ENCODE results near the gene ADCY9. TPM values are rescaled to one million over a fixed set of nuclear protein-coding genes. Genes with fewer than 3 reads are reported as not detected.

The ADCY9 gene
- total RNA-seq, 3 donors from 2014 or later = 10.9 to 14.4 (median 12.0) TPM

DNA sequence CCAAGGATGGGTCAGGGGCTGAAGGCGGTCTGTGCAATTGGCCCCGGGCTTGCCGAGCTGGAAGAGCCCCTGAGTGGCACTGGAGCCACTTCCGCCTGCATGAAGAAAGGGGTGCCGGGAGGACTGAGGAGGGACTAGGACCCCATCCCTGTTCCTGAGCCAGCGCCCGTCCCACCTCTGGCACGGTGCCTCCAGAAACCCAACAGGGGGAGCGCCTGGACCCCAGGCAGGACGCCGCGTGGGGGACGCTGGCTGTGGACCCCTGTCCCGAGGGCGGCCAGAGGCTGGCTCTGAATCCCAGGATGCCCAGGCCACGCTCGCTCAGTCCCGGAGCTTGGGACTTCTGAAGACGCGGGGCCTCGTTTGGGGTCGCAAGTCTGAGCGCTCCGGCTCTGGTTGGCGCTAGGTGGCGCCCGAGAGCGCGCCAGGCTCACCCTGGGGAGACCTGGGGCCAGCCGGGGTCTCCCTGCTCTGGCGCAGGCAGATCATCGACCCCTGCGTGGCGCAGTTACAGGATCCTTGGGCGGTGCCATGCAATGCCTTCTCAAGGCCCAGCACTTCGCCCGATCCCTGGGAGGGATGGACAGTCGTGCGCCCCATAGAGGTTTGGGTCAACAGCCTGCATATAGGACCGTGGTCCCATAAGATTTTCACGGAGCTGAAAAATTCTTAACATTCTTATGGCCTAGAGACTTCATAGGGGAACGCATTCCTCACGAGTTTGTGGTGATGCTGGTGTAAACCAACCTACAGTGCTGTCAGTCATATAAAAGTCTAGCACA is 177.2 kb downstream of the ADCY9 start:
- Histone ChIP-seq H3K36me3 (no peaks in the 10 kb centered on the region), H3K4me3 (peak overlapping the region; percentile 41 to 66 (median 58)), H3K9me3 (no peaks in the 10 kb centered on the region), H3K27me3 (no peaks in the 10 kb centered on the region), H3K27ac (no peak overlapping the region), H3K4me1 (no peaks in the 10 kb centered on the region)
- TF ChIP-seq POLR2A (IDR thresholded peaks at IDR 0.05) = no peak
- TF ChIP-seq, protein P1, sequence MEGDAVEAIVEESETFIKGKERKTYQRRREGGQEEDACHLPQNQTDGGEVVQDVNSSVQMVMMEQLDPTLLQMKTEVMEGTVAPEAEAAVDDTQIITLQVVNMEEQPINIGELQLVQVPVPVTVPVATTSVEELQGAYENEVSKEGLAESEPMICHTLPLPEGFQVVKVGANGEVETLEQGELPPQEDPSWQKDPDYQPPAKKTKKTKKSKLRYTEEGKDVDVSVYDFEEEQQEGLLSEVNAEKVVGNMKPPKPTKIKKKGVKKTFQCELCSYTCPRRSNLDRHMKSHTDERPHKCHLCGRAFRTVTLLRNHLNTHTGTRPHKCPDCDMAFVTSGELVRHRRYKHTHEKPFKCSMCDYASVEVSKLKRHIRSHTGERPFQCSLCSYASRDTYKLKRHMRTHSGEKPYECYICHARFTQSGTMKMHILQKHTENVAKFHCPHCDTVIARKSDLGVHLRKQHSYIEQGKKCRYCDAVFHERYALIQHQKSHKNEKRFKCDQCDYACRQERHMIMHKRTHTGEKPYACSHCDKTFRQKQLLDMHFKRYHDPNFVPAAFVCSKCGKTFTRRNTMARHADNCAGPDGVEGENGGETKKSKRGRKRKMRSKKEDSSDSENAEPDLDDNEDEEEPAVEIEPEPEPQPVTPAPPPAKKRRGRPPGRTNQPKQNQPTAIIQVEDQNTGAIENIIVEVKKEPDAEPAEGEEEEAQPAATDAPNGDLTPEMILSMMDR (IDR thresholded peaks at IDR 0.05) = peak; percentile 64 to 83 (median 80)
- peak in 1 of 2 donors; percentile 45 for DNase-seq (ENCODE audit: low spot score in 2 of 2)
- intact Hi-C loops (cut with DNase I; ENCODE audit: low total_unique reads) = no loop called here

DNA sequence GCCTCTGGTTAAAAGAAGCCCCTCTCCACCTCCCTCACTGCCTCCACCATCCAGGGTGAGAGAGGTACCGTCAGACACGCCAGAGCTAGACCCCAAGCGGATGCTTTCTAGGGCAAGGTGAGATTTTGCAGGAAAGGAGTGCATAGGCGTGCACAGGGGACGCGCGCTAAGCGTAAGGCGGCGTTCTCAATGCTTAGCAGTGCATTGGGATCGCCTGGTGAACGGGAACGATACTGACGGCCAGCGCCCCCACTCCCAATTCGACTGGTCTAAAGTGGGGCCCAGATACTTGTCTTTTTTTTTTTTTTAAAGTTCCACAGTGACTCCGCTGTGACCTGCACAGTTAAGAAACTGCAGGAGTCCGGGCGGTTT is 177.8 kb downstream of the ADCY9 start:
- Histone ChIP-seq H3K36me3 (no peaks in the 10 kb centered on the region), H3K9me3 (no peaks in the 10 kb centered on the region), H3K27me3 (no peaks in the 10 kb centered on the region), H3K4me1 (no peaks in the 10 kb centered on the region), H3K4me3 (peak overlapping the region; percentile 41 to 66 (median 58)), H3K27ac (no peak overlapping the region)
- DNase-seq (ENCODE audit: low spot score in 2 of 2) = no peak
- TF ChIP-seq POLR2AphosphoS5 (IDR thresholded peaks at IDR 0.05) (no peak), POLR2A (IDR thresholded peaks at IDR 0.05) (no peak)
- TF ChIP-seq, protein P1 (IDR thresholded peaks at IDR 0.05) = no peak
- intact Hi-C loops (cut with DNase I; ENCODE audit: low total_unique reads) = no loop called here

DNA sequence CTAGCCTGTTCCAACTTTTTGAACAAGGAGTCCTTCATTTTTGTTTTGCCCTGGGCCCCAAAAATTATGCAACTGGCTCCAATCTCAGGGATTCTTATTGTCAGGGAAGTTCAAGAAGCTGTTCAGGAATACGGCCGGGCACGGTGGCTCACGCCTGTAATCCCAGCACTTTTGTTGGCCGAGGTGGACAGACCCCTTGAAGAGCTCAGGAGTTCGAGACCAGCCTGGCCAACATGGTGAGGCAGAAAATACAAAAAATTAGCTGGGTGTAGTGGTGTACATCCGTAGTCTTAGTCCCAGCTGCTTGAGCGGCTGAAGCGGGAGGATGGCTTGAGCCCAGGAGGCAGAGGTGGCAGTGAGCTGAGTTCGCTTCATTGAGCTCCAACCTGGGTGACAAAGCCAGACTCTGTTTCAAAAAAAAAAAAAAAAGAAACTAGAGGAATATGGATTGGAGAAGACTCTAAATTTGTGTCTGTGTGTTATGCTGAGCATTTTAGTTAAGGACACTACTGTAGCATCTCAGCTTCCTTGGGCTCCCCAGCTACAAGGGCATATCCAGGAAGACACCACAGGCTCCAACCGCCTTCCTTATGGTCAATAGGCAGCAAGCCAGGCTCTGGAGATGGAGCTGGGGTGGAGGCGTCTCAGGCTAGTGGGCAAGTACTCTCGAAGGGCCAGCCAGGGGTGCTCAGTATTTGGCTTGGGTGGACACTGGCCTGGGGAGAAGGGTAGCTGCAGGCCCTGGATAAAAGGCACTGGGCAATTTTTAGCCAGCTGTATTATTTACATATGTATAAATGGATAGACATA is 179.0 kb downstream of the ADCY9 start:
- H3K9me3 ChIP-seq = no peaks in the 10 kb centered on the region
- no peaks in the 10 kb centered on the region for H3K27me3 ChIP-seq
- H3K27ac ChIP-seq = no peak overlapping the region
- H3K4me1 ChIP-seq = no peaks in the 10 kb centered on the region
- H3K36me3 ChIP-seq = no peaks in the 10 kb centered on the region
- intact Hi-C loops (cut with DNase I; ENCODE audit: low total_unique reads) = no loop called here
- DNase-seq (ENCODE audit: low spot score in 2 of 2) = peak in 1 of 2 donors; percentile 14
- TF ChIP-seq POLR2AphosphoS5 (IDR thresholded peaks at IDR 0.05) = no peak
- no peak for TF ChIP-seq POLR2A (IDR thresholded peaks at IDR 0.05)
- TF ChIP-seq, protein P1 (IDR thresholded peaks at IDR 0.05) = no peak
- H3K4me3 ChIP-seq = no peak overlapping the region

DNA sequence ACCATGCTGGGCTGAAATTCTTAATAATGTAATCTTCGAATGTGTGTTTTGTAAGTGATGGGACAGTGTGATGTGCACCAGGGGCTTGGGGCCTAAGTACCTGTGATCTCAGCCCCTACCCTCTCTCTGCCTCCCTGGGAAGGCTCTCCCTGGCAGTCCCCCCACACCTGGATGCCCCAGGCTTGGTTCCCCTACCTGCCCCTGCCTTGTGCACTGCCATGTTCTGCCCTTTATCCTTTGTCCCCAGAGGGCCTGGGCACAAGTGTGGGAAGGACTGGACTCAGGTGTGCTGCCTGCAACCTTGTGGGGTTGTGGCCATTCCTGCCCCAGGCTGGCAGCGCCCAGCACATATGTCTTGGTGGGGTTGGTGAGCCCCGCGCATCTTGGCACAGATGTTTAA is 180.3 kb downstream of the ADCY9 start:
- no peak for TF ChIP-seq POLR2A (IDR thresholded peaks at IDR 0.05)
- TF ChIP-seq, protein P1 (IDR thresholded peaks at IDR 0.05) = no peak
- no peak for TF ChIP-seq POLR2AphosphoS5 (IDR thresholded peaks at IDR 0.05)
- intact Hi-C loops (cut with DNase I; ENCODE audit: low total_unique reads) = no loop called here
- no peak overlapping the region for H3K27ac ChIP-seq
- no peak overlapping the region for H3K4me3 ChIP-seq
- peak in 1 of 2 donors; percentile 46 for DNase-seq (ENCODE audit: low spot score in 2 of 2)
- no peaks in the 10 kb centered on the region for H3K27me3 ChIP-seq
- H3K4me1 ChIP-seq = no peaks in the 10 kb centered on the region
- H3K36me3 ChIP-seq = no peaks in the 10 kb centered on the region
- no peaks in the 10 kb centered on the region for H3K9me3 ChIP-seq

Measured in breast epithelium (tissue), 4 donors.